GM12878 (cell line): ENCODE measurements around the gene MYBPC2. TPM values are rescaled to one million over a fixed set of nuclear protein-coding genes. Genes with fewer than 3 reads are reported as not detected.

Experiments
- ATAC-seq: fragments of 200-7000 bp; cut with Tn5 transposase; 3 replicates; pipeline ENCODE4 v1.9.1; 2020; ENCODE audit warnings: mild to moderate bottlenecking, moderate library complexity
- BruUV-seq: library from RNA; stranded (reverse); fragments of 400-500 nt; replicated peaks from 2 replicates; lab custom pipeline; 2021; lab: Mats Ljungman, UMichigan
- CTCF ChIA-PET: fragments of 300-600 bp; sonication (Branson Sonifier 250); formaldehyde crosslinking; extraction: SDS; loops from one replicate; lab custom pipeline; 2021; ENCODE audit warnings: inconsistent platforms; lab: Yijun Ruan, JAX
- POLR2A ChIA-PET: fragments of 350-600 bp; formaldehyde crosslinking; extraction: SDS; loops from one replicate; lab custom pipeline; 2021; ENCODE audit warnings: inconsistent platforms; lab: Charles Lee
- RAD21 ChIA-PET: fragments of 300-600 bp; sonication (Branson Sonifier 250); formaldehyde crosslinking; loops from one replicate; lab custom pipeline; 2023; ENCODE audit warnings: antibody characterized with exemption; ENCODE audit not compliant: unreplicated experiment; lab: Charles Lee
- SMC1A ChIA-PET: fragments of 300-600 bp; sonication (Branson Sonifier 250); formaldehyde crosslinking; loops from one replicate; lab custom pipeline; 2023; ENCODE audit not compliant: unreplicated experiment, uncharacterized antibody; lab: Charles Lee
- DNase-seq: peaks from one replicate; pipeline ENCODE4 v3.0.0-alpha.2; 2011; ENCODE audit warnings: low read depth, low spot score
- FAIRE-seq: peaks from 3 replicates; lab custom pipeline; 2011; peaks lifted over from hg19 to GRCh38; lab: Jason Lieb, UNC
- H2AFZ ChIP-seq: 2 replicates; pipeline ENCODE4 v1.6.0; 2011; ENCODE audit warnings: low read depth, low read length, control low read depth; ENCODE audit not compliant: control insufficient read depth
- H3K27ac ChIP-seq: 2 replicates; pipeline ENCODE4 v1.5.1; 2011; ENCODE audit warnings: control low read depth; ENCODE audit not compliant: control insufficient read depth, insufficient read depth
- H3K27me3 ChIP-seq, 2 experiments: replicated peaks in 1 of 2; 2 replicates each; pipeline versions ENCODE4 v1.6.0 to v1.6.1; 2011; ENCODE audit warnings: low read length in 1 of 2; ENCODE audit not compliant: control insufficient read depth in 2 of 2, insufficient read depth in 2 of 2
- H3K36me3 ChIP-seq, 2 experiments: 2 replicates each; pipeline ENCODE4 v1.5.1; 2011; ENCODE audit warnings: low read length in 1 of 2; ENCODE audit not compliant: control insufficient read depth in 2 of 2, insufficient read depth in 2 of 2
- H3K4me1 ChIP-seq: 2 replicates; pipeline ENCODE4 v1.6.1; 2011; ENCODE audit warnings: mild to moderate bottlenecking, low read length, moderate library complexity, mixed read lengths; ENCODE audit not compliant: control insufficient read depth, insufficient read depth
- H3K4me2 ChIP-seq: 2 replicates; pipeline ENCODE4 v1.6.0; 2011; ENCODE audit warnings: control low read depth; ENCODE audit not compliant: control insufficient read depth, insufficient read depth
- H3K4me3 ChIP-seq: fragments of 200-600 bp; sonication (generic); 2 replicates; pipeline ENCODE4 v1.5.1; 2016
- H3K79me2 ChIP-seq: 2 replicates; pipeline ENCODE4 v1.6.0; 2011; ENCODE audit warnings: low read length; ENCODE audit not compliant: control insufficient read depth, insufficient read depth
- H3K9ac ChIP-seq: 2 replicates; pipeline ENCODE4 v1.8.0; 2011; ENCODE audit warnings: low read length, control low read depth, mixed read lengths; ENCODE audit not compliant: control insufficient read depth, insufficient read depth
- H3K9me3 ChIP-seq: replicated peaks from 3 replicates; pipeline ENCODE4 v1.5.1; 2011; ENCODE audit warnings: mild to moderate bottlenecking, low read length; ENCODE audit not compliant: control insufficient read depth, insufficient read depth
- H4K20me1 ChIP-seq: 2 replicates; pipeline ENCODE4 v1.6.0; 2011; ENCODE audit not compliant: control insufficient read depth, insufficient read depth
- BCL11A ChIP-seq: IDR thresholded peaks from 2 replicates; pipeline ENCODE4 v1.6.1; 2011; ENCODE audit warnings: low read depth, low read length
- NFXL1 ChIP-seq: fragments of 450-650 bp; IDR thresholded peaks from 2 replicates; pipeline ENCODE4 v1.6.1; 2017; ENCODE audit warnings: antibody characterized with exemption, mild to moderate bottlenecking, borderline replicate concordance
- SRF ChIP-seq, 2 experiments: IDR thresholded peaks; 2 replicates each; pipeline ENCODE4 v1.6.1; 2011; ENCODE audit warnings: low read depth in 2 of 2, low read length in 2 of 2, mild to moderate bottlenecking in 1 of 2, moderate library complexity in 1 of 2
- TAF1 ChIP-seq: IDR thresholded peaks from 2 replicates; pipeline ENCODE4 v1.6.1; 2011; ENCODE audit warnings: mild to moderate bottlenecking, low read depth, low read length, borderline replicate concordance
- WGBS: methylation state at CpG from one replicate; pipeline ENCODE4 v1.1.6; 2016; ENCODE audit warnings: low lambda C conversion rate; ENCODE audit not compliant: insufficient replicate concordance, insufficient coverage; ENCODE audit errors: missing lambda C conversion rate; 5-methylcytosine and 5-hydroxymethylcytosine counted together
- in situ Hi-C: fragments of 300-500 bp; cut with MboI; formaldehyde crosslinking; loops from 9 replicates; pipeline ENCODE4 v1.14.3; 2018; ENCODE audit warnings: mixed read lengths
- intact Hi-C: fragments of 100-400 bp; cut with micrococcal nuclease; formaldehyde crosslinking; loops from one replicate; pipeline ENCODE4 v1.14.2; 2022; ENCODE audit not compliant: unreplicated experiment
- polyA plus RNA-seq, 11 experiments: library from polyadenylated mRNA; depleted of rRNA in 4 of 11; unstranded in 6 of 11; stranded (reverse) in 5 of 11; fragments of >200 nt; fragmentation: Nextera tagmentation in 4 of 11; fragmentation: Illumina TruSeq in 1 of 11; extraction: Ambion mirVana in 4 of 11; extraction: Trizol in 1 of 11; gene quantifications; 1 replicate in 1 of 11; 2 replicates in 10 of 11; pipeline versions ENCODE4 v1.2.1 to v1.2.3, GENCODE V29; 2011 to 2016; ENCODE audit warnings: inconsistent platforms in 2 of 11, missing spikeins in 2 of 11, low read depth in 1 of 11
- total RNA-seq, 4 experiments: library from RNA; depleted of rRNA in 3 of 4; stranded (reverse); fragments of >200 nt in 3 of 4; fragmentation: Illumina TruSeq in 1 of 4; extraction: Trizol in 1 of 4; gene quantifications; 2 replicates each; pipeline versions ENCODE4 v1.2.1 to v1.2.3, GENCODE V29; 2013 to 2021
- TF ChIP-seq, protein P1 (sequence below): fragments of 450-650 bp; IDR thresholded peaks from 2 replicates; pipeline ENCODE4 v1.6.1; 2017; ENCODE audit warnings: mild to moderate bottlenecking
- TF ChIP-seq, protein P2 (sequence below), 3 experiments: IDR thresholded peaks in 2 of 3; conservative IDR thresholded peaks in 1 of 3; 2 replicates each; pipeline ENCODE4 v1.5.1; 2011; ENCODE audit warnings: low read depth in 3 of 3, low read length in 3 of 3, mild to moderate bottlenecking in 3 of 3, control low read depth in 2 of 3, moderate library complexity in 2 of 3, inconsistent platforms in 1 of 3, mixed read lengths in 1 of 3; ENCODE audit not compliant: control insufficient read depth in 2 of 3, insufficient read depth in 1 of 3; ENCODE audit errors: extremely low read depth in 1 of 3

Gene MYBPC2
- total and polyA plus RNA-seq, 10 of the 15 experiments (the other 5 are each of a cell fraction or from before 2014, with no cell fraction given), result 0.09 to 2.6 (median 0.61) TPM

DNA sequence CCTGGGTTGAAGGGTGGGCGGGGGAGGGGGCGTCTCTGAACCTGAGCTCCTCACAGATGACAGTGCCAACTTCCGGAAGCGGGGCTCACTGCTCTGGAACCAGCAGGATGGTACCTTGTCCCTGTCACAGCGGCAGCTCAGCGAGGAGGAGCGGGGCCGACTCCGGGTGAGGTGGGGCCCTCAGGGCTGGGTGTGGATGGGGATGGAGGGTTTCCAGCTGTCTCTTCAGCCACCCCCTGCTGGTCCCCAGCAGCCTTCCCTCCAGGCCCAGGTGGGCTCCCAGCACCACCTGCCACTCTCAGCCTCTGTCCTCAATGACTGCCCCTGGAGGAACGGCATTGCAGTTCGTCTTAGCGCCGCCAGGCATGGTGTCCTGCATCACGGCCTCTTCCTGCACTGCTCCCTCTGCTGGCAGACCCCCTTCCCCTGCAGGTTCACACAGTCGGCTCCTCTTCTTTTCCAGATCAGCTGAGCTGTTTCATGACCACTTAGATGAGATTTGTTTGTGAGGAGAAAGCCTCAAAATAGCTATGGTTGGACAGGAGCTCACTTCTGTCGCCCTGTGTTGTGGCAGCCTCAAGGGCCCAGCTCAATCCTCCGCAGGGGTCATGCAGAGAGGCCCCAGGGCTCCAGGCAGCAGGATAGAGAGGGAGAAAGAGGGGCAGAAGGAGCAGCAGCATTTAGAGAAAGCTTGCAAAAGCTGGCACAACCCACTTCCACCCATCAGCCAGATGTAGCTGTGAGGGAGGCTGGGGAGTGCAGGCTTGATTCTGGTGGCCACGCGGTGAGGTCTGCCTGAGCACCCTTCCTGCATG lies 46.4 kb downstream of the MYBPC2 start:
- H3K4me2 ChIP-seq, result no peak overlapping the region
- intact Hi-C loops, result no loop called here
- ChIA-PET CTCF (interaction anchor here (0.6 to 1.8 kb wide), 7 partner anchors 11 to 359 kb away, joined by 3 to 6 read pairs (median 3); no protein-coding TSS in a partner anchor), RAD21 (interaction anchor here (0.6 to 1.2 kb wide), 3 partner anchors 19 to 305 kb away, joined by 3 to 4 read pairs (median 4); no protein-coding TSS in a partner anchor), POLR2A (interaction anchor here (0.8 kb wide), 1 partner anchor 314 kb away, joined by 3 read pairs; no protein-coding TSS in a partner anchor), SMC1A (no interaction called here)
- H3K27me3 ChIP-seq, result no peaks in the 10 kb centered on the region
- H3K4me1 ChIP-seq, result no peaks in the 10 kb centered on the region
- no peak overlapping the region for H3K27ac ChIP-seq
- ATAC-seq (no peak), FAIRE-seq (no peak), DNase-seq (no peak)
- TF ChIP-seq, protein P1, sequence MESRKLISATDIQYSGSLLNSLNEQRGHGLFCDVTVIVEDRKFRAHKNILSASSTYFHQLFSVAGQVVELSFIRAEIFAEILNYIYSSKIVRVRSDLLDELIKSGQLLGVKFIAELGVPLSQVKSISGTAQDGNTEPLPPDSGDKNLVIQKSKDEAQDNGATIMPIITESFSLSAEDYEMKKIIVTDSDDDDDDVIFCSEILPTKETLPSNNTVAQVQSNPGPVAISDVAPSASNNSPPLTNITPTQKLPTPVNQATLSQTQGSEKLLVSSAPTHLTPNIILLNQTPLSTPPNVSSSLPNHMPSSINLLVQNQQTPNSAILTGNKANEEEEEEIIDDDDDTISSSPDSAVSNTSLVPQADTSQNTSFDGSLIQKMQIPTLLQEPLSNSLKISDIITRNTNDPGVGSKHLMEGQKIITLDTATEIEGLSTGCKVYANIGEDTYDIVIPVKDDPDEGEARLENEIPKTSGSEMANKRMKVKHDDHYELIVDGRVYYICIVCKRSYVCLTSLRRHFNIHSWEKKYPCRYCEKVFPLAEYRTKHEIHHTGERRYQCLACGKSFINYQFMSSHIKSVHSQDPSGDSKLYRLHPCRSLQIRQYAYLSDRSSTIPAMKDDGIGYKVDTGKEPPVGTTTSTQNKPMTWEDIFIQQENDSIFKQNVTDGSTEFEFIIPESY, result 0 out of 2 replicates have a peak, but pooled peaks have one; percentile 41
- TF ChIP-seq, protein P2, sequence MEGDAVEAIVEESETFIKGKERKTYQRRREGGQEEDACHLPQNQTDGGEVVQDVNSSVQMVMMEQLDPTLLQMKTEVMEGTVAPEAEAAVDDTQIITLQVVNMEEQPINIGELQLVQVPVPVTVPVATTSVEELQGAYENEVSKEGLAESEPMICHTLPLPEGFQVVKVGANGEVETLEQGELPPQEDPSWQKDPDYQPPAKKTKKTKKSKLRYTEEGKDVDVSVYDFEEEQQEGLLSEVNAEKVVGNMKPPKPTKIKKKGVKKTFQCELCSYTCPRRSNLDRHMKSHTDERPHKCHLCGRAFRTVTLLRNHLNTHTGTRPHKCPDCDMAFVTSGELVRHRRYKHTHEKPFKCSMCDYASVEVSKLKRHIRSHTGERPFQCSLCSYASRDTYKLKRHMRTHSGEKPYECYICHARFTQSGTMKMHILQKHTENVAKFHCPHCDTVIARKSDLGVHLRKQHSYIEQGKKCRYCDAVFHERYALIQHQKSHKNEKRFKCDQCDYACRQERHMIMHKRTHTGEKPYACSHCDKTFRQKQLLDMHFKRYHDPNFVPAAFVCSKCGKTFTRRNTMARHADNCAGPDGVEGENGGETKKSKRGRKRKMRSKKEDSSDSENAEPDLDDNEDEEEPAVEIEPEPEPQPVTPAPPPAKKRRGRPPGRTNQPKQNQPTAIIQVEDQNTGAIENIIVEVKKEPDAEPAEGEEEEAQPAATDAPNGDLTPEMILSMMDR (IDR thresholded peaks at IDR 0.05 in 2 of 3, conservative IDR thresholded peaks at IDR 0.05 in 1 of 3; ENCODE audit: control insufficient read depth in 2 of 3, extremely low read depth in 1 of 3, insufficient read depth in 1 of 3, low read depth in 3 of 3, low read length in 3 of 3), result peak; percentile 1 to 16 (median 16); a peak in 1 of 6 replicates
- TF ChIP-seq TAF1 (no peak), NFXL1 (no peak), BCL11A (no peak), SRF (IDR thresholded peaks at IDR 0.05; ENCODE audit: low read depth in 2 of 2, low read length in 2 of 2) (no peak)
- no TSS peak for BruUV-seq
- in situ Hi-C loops, result no loop called here
- H2AFZ ChIP-seq, result no peak overlapping the region
- H4K20me1 ChIP-seq, result no peaks in the 10 kb centered on the region
- WGBS, result 95% methylated on average over 15 of the region's 19 CpGs
- peaks cover 6% of the 10 kb centered on the region; the same call in 2 of the 3 replicates for H3K9me3 ChIP-seq
- H3K4me3 ChIP-seq, result no peak overlapping the region
- H3K79me2 ChIP-seq, result peaks cover 22% of the 10 kb centered on the region
- no peak overlapping the region for H3K9ac ChIP-seq
- peaks cover 12 to 21% of the 10 kb centered on the region in 2 experiments; a peak in 3 of 4 replicates for H3K36me3 ChIP-seq
